Ascending aorta (tissue), 2 donors: ENCODE results near the gene SCAANT1. TPM values are rescaled to one million over a fixed set of nuclear protein-coding genes. Genes with fewer than 3 reads are reported as not detected.

Experiments used
- DNase-seq, 2 donors: peaks; one replicate each; pipeline ENCODE4 v3.0.0-alpha.2; 2019; ENCODE audit warnings: low spot score in 2 of 2
- H3K27ac ChIP-seq, 2 donors: fragments of 200-600 bp; sonication (generic); one replicate each; pipeline ENCODE4 v1.5.1; 2016 to 2017; ENCODE audit warnings: mild to moderate bottlenecking in 1 of 2
- H3K27me3 ChIP-seq: fragments of 200-600 bp; sonication (generic); one replicate; pipeline ENCODE4 v1.5.1; 2017
- H3K36me3 ChIP-seq, 2 donors: fragments of 200-600 bp; sonication (generic); one replicate each; pipeline ENCODE4 v1.5.1; 2016
- H3K4me1 ChIP-seq, 2 donors: fragments of 200-600 bp; sonication (generic); one replicate each; pipeline ENCODE4 v1.5.1; 2016 to 2017; ENCODE audit warnings: mild to moderate bottlenecking in 1 of 2
- H3K4me3 ChIP-seq, 2 donors: fragments of 200-600 bp; sonication (generic); one replicate each; pipeline ENCODE4 v1.5.1; 2016 to 2017; ENCODE audit warnings: mild to moderate bottlenecking in 1 of 2
- H3K9me3 ChIP-seq, 2 donors: fragments of 200-600 bp; sonication (generic); one replicate each; pipeline ENCODE4 v1.5.1; 2016
- CTCF ChIP-seq, 3 experiments: fragments of 200-600 bp in 2 of 3; fragments of 450-650 bp in 1 of 3; sonication (generic) in 2 of 3; IDR thresholded peaks; one replicate each; pipeline ENCODE4 v1.5.1; 2016 to 2019; ENCODE audit warnings: antibody characterized with exemption in 3 of 3, mild to moderate bottlenecking in 1 of 3, moderate library complexity in 1 of 3
- intact Hi-C: fragments of 100-400 bp; cut with DNase I; formaldehyde crosslinking; loops from one replicate; pipeline ENCODE4 v1.15.1; 2023
- total RNA-seq: library from RNA; depleted of rRNA; stranded (reverse); fragments of >200 nt; gene quantifications from one replicate; pipeline ENCODE4 v1.1.0, GENCODE V29; 2016

Gene SCAANT1
- total RNA-seq, 1 donor from 2014 or later, result not detected

GRCh38 chr3:63864008-63864964, 47.9 kb downstream of the SCAANT1 start:
- Histone ChIP-seq H3K4me1 (peaks cover 0 to 3% of the 10 kb centered on the region in 2 donors), H3K4me3 (peak overlapping the region; percentile 88 to 94), H3K9me3 (no peaks in the 10 kb centered on the region), H3K27me3 (no peaks in the 10 kb centered on the region), H3K27ac (peak overlapping the region; percentile 80 to 87), H3K36me3 (no peaks in the 10 kb centered on the region)
- TF ChIP-seq CTCF (IDR thresholded peaks at IDR 0.05), result no peak
- peak in 1 of 2 donors; percentile 65 for DNase-seq
- intact Hi-C loops, result loop anchor here (5.0 kb wide), 1 partner anchor 128 kb away; no protein-coding TSS in a partner anchor

- intact Hi-C loops, result loop anchor here (2.0 to 5.0 kb wide), 2 partner anchors 49 to 129 kb away; partner anchors contain the start of gene SCAANT1
- Histone ChIP-seq H3K36me3 (no peaks in the 10 kb centered on the region), H3K4me1 (peaks cover 0 to 3% of the 10 kb centered on the region in 2 donors), H3K9me3 (no peaks in the 10 kb centered on the region), H3K27ac (peak within 1 kb of the TSS; percentile 87 to 89), H3K27me3 (no peaks in the 10 kb centered on the region), H3K4me3 (peak within 1 kb of the TSS; percentile 88 to 94)
- no peak for TF ChIP-seq CTCF (IDR thresholded peaks at IDR 0.05)
- peak in 1 of 2 donors; percentile 88 for DNase-seq
Measured at GRCh38 chr3:63863150-63864007, 48.8 kb downstream of the SCAANT1 start, which contains the start of the genes ATXN7 and THOC7. TSS of gene ATXN7 (plus strand) at chr3:63863867. CDS start at chr3:63912599, 48,732 bp downstream. TSS of gene THOC7 (minus strand) at chr3:63863805. CDS start at chr3:63863790, 15 bp downstream.

- peak overlapping the region; percentile 88 to 94 for H3K4me3 ChIP-seq
- intact Hi-C loops, result loop anchor here (2.0 to 5.0 kb wide), 2 partner anchors 50 to 130 kb away; partner anchors contain the start of gene SCAANT1
Measured at GRCh38 chr3:63862804-63863149, 49.4 kb downstream of the SCAANT1 start.

More at GRCh38 chr3:63862804-63863149, 49.4 kb downstream of the SCAANT1 start:
- Histone ChIP-seq H3K4me1 (peaks cover 0 to 3% of the 10 kb centered on the region in 2 donors), H3K36me3 (no peaks in the 10 kb centered on the region), H3K9me3 (no peaks in the 10 kb centered on the region), H3K27ac (peak overlapping the region; percentile 87 to 89), H3K27me3 (no peaks in the 10 kb centered on the region)
- TF ChIP-seq CTCF (IDR thresholded peaks at IDR 0.05), result no peak
- DNase-seq, result no peak

Other genes with a start within 250 kb of the SCAANT1 start
- not detected for gene C3orf49, start 93.1 kb downstream of the SCAANT1 start, total RNA-seq
- gene THOC7, start 48.6 kb downstream of the SCAANT1 start, total RNA-seq, result 13.8 TPM
- 13.2 TPM for gene ATXN7, start 48.5 kb downstream of the SCAANT1 start, total RNA-seq
- gene PSMD6, start 111.1 kb upstream of the SCAANT1 start, total RNA-seq, result 49.2 TPM